GM12878 (cell line): ENCODE data around the gene PRKAR2B. TPM values are rescaled to one million over a fixed set of nuclear protein-coding genes. Genes with fewer than 3 reads are reported as not detected.

Source experiments
- ATAC-seq: fragments of 200-7000 bp; cut with Tn5 transposase; 3 replicates; pipeline ENCODE4 v1.9.1; 2020; ENCODE audit warnings: mild to moderate bottlenecking, moderate library complexity
- BruUV-seq: library from RNA; stranded (reverse); fragments of 400-500 nt; replicated peaks from 2 replicates; lab custom pipeline; 2021; lab: Mats Ljungman, UMichigan
- CTCF ChIA-PET: fragments of 300-600 bp; sonication (Branson Sonifier 250); formaldehyde crosslinking; extraction: SDS; loops from one replicate; lab custom pipeline; 2021; ENCODE audit warnings: inconsistent platforms; lab: Yijun Ruan, JAX
- POLR2A ChIA-PET: fragments of 350-600 bp; formaldehyde crosslinking; extraction: SDS; loops from one replicate; lab custom pipeline; 2021; ENCODE audit warnings: inconsistent platforms; lab: Charles Lee
- RAD21 ChIA-PET: fragments of 300-600 bp; sonication (Branson Sonifier 250); formaldehyde crosslinking; loops from one replicate; lab custom pipeline; 2023; ENCODE audit warnings: antibody characterized with exemption; ENCODE audit not compliant: unreplicated experiment; lab: Charles Lee
- SMC1A ChIA-PET: fragments of 300-600 bp; sonication (Branson Sonifier 250); formaldehyde crosslinking; loops from one replicate; lab custom pipeline; 2023; ENCODE audit not compliant: unreplicated experiment, uncharacterized antibody; lab: Charles Lee
- DNase-seq: peaks from one replicate; pipeline ENCODE4 v3.0.0-alpha.2; 2011; ENCODE audit warnings: low read depth, low spot score
- FAIRE-seq: peaks from 3 replicates; lab custom pipeline; 2011; peaks lifted over from hg19 to GRCh38; lab: Jason Lieb, UNC
- H2AFZ ChIP-seq: 2 replicates; pipeline ENCODE4 v1.6.0; 2011; ENCODE audit warnings: low read depth, low read length, control low read depth; ENCODE audit not compliant: control insufficient read depth
- H3K27ac ChIP-seq: 2 replicates; pipeline ENCODE4 v1.5.1; 2011; ENCODE audit warnings: control low read depth; ENCODE audit not compliant: control insufficient read depth, insufficient read depth
- H3K27me3 ChIP-seq, 2 experiments: replicated peaks in 1 of 2; 2 replicates each; pipeline versions ENCODE4 v1.6.0 to v1.6.1; 2011; ENCODE audit warnings: low read length in 1 of 2; ENCODE audit not compliant: control insufficient read depth in 2 of 2, insufficient read depth in 2 of 2
- H3K36me3 ChIP-seq, 2 experiments: 2 replicates each; pipeline ENCODE4 v1.5.1; 2011; ENCODE audit warnings: low read length in 1 of 2; ENCODE audit not compliant: control insufficient read depth in 2 of 2, insufficient read depth in 2 of 2
- H3K4me1 ChIP-seq: 2 replicates; pipeline ENCODE4 v1.6.1; 2011; ENCODE audit warnings: mild to moderate bottlenecking, low read length, moderate library complexity, mixed read lengths; ENCODE audit not compliant: control insufficient read depth, insufficient read depth
- H3K4me2 ChIP-seq: 2 replicates; pipeline ENCODE4 v1.6.0; 2011; ENCODE audit warnings: control low read depth; ENCODE audit not compliant: control insufficient read depth, insufficient read depth
- H3K4me3 ChIP-seq: fragments of 200-600 bp; sonication (generic); 2 replicates; pipeline ENCODE4 v1.5.1; 2016
- H3K79me2 ChIP-seq: 2 replicates; pipeline ENCODE4 v1.6.0; 2011; ENCODE audit warnings: low read length; ENCODE audit not compliant: control insufficient read depth, insufficient read depth
- H3K9ac ChIP-seq: 2 replicates; pipeline ENCODE4 v1.8.0; 2011; ENCODE audit warnings: low read length, control low read depth, mixed read lengths; ENCODE audit not compliant: control insufficient read depth, insufficient read depth
- H3K9me3 ChIP-seq: replicated peaks from 3 replicates; pipeline ENCODE4 v1.5.1; 2011; ENCODE audit warnings: mild to moderate bottlenecking, low read length; ENCODE audit not compliant: control insufficient read depth, insufficient read depth
- H4K20me1 ChIP-seq: 2 replicates; pipeline ENCODE4 v1.6.0; 2011; ENCODE audit not compliant: control insufficient read depth, insufficient read depth
- CHD2 ChIP-seq: IDR thresholded peaks from 2 replicates; pipeline ENCODE4 v1.6.1; 2011; ENCODE audit warnings: low read depth, low read length, improper control_type of control experiment, borderline replicate concordance
- JUNB ChIP-seq: IDR thresholded peaks from 2 replicates; pipeline ENCODE4 v1.6.1; 2016; ENCODE audit warnings: antibody characterized with exemption, mild to moderate bottlenecking
- MYB ChIP-seq: fragments of 150-350 bp; IDR thresholded peaks from 2 replicates; pipeline ENCODE4 v1.6.1; 2014; ENCODE audit warnings: mild to moderate bottlenecking, low read depth, low read length, borderline replicate concordance
- NBN ChIP-seq: fragments of 450-650 bp; IDR thresholded peaks from 2 replicates; pipeline ENCODE4 v1.6.1; 2016
- NFYA ChIP-seq: IDR thresholded peaks from 2 replicates; pipeline ENCODE4 v1.6.1; 2011; ENCODE audit warnings: low read depth, mild to moderate bottlenecking, low read length, improper control_type of control experiment, borderline replicate concordance
- PKNOX1 ChIP-seq: fragments of 450-650 bp; IDR thresholded peaks from 2 replicates; pipeline ENCODE4 v1.6.1; 2016; ENCODE audit warnings: mild to moderate bottlenecking
- TAF1 ChIP-seq: IDR thresholded peaks from 2 replicates; pipeline ENCODE4 v1.6.1; 2011; ENCODE audit warnings: mild to moderate bottlenecking, low read depth, low read length, borderline replicate concordance
- YBX1 ChIP-seq: fragments of 450-650 bp; IDR thresholded peaks from 2 replicates; pipeline ENCODE4 v1.6.1; 2016; ENCODE audit warnings: antibody characterized with exemption
- ZNF24 ChIP-seq: fragments of 450-650 bp; IDR thresholded peaks from 2 replicates; pipeline ENCODE4 v1.6.1; 2017; ENCODE audit warnings: antibody characterized with exemption, mild to moderate bottlenecking
- WGBS: methylation state at CpG from one replicate; pipeline ENCODE4 v1.1.6; 2016; ENCODE audit warnings: low lambda C conversion rate; ENCODE audit not compliant: insufficient replicate concordance, insufficient coverage; ENCODE audit errors: missing lambda C conversion rate; 5-methylcytosine and 5-hydroxymethylcytosine counted together
- in situ Hi-C: fragments of 300-500 bp; cut with MboI; formaldehyde crosslinking; loops from 9 replicates; pipeline ENCODE4 v1.14.3; 2018; ENCODE audit warnings: mixed read lengths
- intact Hi-C: fragments of 100-400 bp; cut with micrococcal nuclease; formaldehyde crosslinking; loops from one replicate; pipeline ENCODE4 v1.14.2; 2022; ENCODE audit not compliant: unreplicated experiment
- polyA plus RNA-seq, 11 experiments: library from polyadenylated mRNA; depleted of rRNA in 4 of 11; unstranded in 6 of 11; stranded (reverse) in 5 of 11; fragments of >200 nt; fragmentation: Nextera tagmentation in 4 of 11; fragmentation: Illumina TruSeq in 1 of 11; extraction: Ambion mirVana in 4 of 11; extraction: Trizol in 1 of 11; gene quantifications; 1 replicate in 1 of 11; 2 replicates in 10 of 11; pipeline versions ENCODE4 v1.2.1 to v1.2.3, GENCODE V29; 2011 to 2016; ENCODE audit warnings: inconsistent platforms in 2 of 11, missing spikeins in 2 of 11, low read depth in 1 of 11
- total RNA-seq, 4 experiments: library from RNA; depleted of rRNA in 3 of 4; stranded (reverse); fragments of >200 nt in 3 of 4; fragmentation: Illumina TruSeq in 1 of 4; extraction: Trizol in 1 of 4; gene quantifications; 2 replicates each; pipeline versions ENCODE4 v1.2.1 to v1.2.3, GENCODE V29; 2013 to 2021

The PRKAR2B gene
- total and polyA plus RNA-seq, 10 of the 15 experiments (the other 5 are each of a cell fraction or from before 2014, with no cell fraction given): 0.01 to 0.18 (median 0.04) TPM; not detected in 4

GRCh38 chr7:107173191-107173590, 128.7 kb downstream of the PRKAR2B start:
- Histone ChIP-seq H3K9ac (no peak overlapping the region), H3K9me3 (no peaks in the 10 kb centered on the region), H3K4me1 (peaks cover 26% of the 10 kb centered on the region), H3K36me3 (no peaks in the 10 kb centered on the region), H4K20me1 (no peaks in the 10 kb centered on the region), H3K27me3 (no peaks in the 10 kb centered on the region), H3K79me2 (peaks cover 34% of the 10 kb centered on the region), H2AFZ (no peak overlapping the region), H3K27ac (no peak overlapping the region), H3K4me2 (no peak overlapping the region), H3K4me3 (no peak overlapping the region)
- CTCF ChIA-PET: interaction anchor here (0.9 to 3.0 kb wide), 5 partner anchors 20 to 702 kb away, joined by 3 to 15 read pairs (median 5); no protein-coding TSS in a partner anchor
- ATAC-seq (no peak), DNase-seq (no peak), FAIRE-seq (no peak)
- TSS peak; percentile 19 for BruUV-seq
- 98% methylated on average over 2 of the region's 2 CpGs for WGBS
- RAD21 ChIA-PET: interaction anchor here (1.8 kb wide), 1 partner anchor 16 kb away, joined by 11 read pairs; no protein-coding TSS in a partner anchor
- POLR2A ChIA-PET: interaction anchor here (0.9 kb wide), 1 partner anchor 23 kb away, joined by 3 read pairs; no protein-coding TSS in a partner anchor
- in situ Hi-C loops (no loop called here), intact Hi-C loops (no loop called here)
- no peak for TF ChIP-seq MYB
- TF ChIP-seq NFYA: no peak
- SMC1A ChIA-PET: interaction anchor here (0.9 to 2.6 kb wide), 10 partner anchors 9 to 51 kb away, joined by 3 to 23 read pairs (median 6); no protein-coding TSS in a partner anchor

- H3K9ac ChIP-seq: no peak overlapping the region
- POLR2A ChIA-PET: interaction anchor here (0.7 to 1.0 kb wide), 5 partner anchors 12 to 228 kb away, joined by 3 read pairs; no protein-coding TSS in a partner anchor
- intact Hi-C loops: no loop called here
Measured at GRCh38 chr7:107173691-107174406, 129.3 kb downstream of the PRKAR2B start.

More at GRCh38 chr7:107173691-107174406, 129.3 kb downstream of the PRKAR2B start:
- Histone ChIP-seq H3K4me3 (no peak overlapping the region), H3K36me3 (no peaks in the 10 kb centered on the region), H3K4me2 (peak overlapping the region; percentile 66), H3K27me3 (no peaks in the 10 kb centered on the region), H2AFZ (no peak overlapping the region), H3K27ac (peak overlapping the region; percentile 15; the same call in 1 of the 2 replicates), H3K4me1 (peaks cover 26% of the 10 kb centered on the region), H4K20me1 (no peaks in the 10 kb centered on the region), H3K79me2 (peaks cover 34% of the 10 kb centered on the region), H3K9me3 (no peaks in the 10 kb centered on the region)
- in situ Hi-C loops: no loop called here
- no TSS peak for BruUV-seq
- ChIA-PET RAD21 (interaction anchor here (0.8 to 1.8 kb wide), 10 partner anchors 9 to 327 kb away, joined by 3 to 11 read pairs (median 4); no protein-coding TSS in a partner anchor), SMC1A (interaction anchor here (0.8 to 2.6 kb wide), 14 partner anchors 9 to 52 kb away, joined by 3 to 23 read pairs (median 4); no protein-coding TSS in a partner anchor), CTCF (interaction anchor here (0.7 to 3.0 kb wide), 8 partner anchors 8 to 701 kb away, joined by 3 to 15 read pairs (median 4); no protein-coding TSS in a partner anchor)
- no peak for TF ChIP-seq YBX1
- no peak for TF ChIP-seq NBN
- TF ChIP-seq ZNF24: no peak
- no peak for TF ChIP-seq CHD2
- TF ChIP-seq PKNOX1: peak; percentile 36; the same call in 1 of the 2 replicates
- TF ChIP-seq JUNB: peak; percentile 59
- no peak for TF ChIP-seq TAF1
- DNase-seq (no peak), ATAC-seq (peak; percentile 68), FAIRE-seq (peak; percentile 7)
- WGBS: 16% methylated on average over 4 of the region's 4 CpGs
